HCT116 (cell line): ENCODE results near the gene EID2. TPM values are rescaled to one million over a fixed set of nuclear protein-coding genes. Genes with fewer than 3 reads are reported as not detected.

Experiments used
- ATAC-seq: fragments of 200-7000 bp; cut with Tn5 transposase; 2 replicates; pipeline ENCODE4 v1.9.1; 2020; ENCODE audit warnings: mild to moderate bottlenecking, moderate library complexity
- BruUV-seq: library from RNA; stranded (reverse); fragments of 400-500 nt; replicated peaks from 2 replicates; lab custom pipeline; 2021; lab: Mats Ljungman, UMichigan
- CTCF ChIA-PET: fragments of 300-600 bp; sonication (Branson Sonifier 250); formaldehyde crosslinking; loops from one replicate; lab custom pipeline; 2021; ENCODE audit warnings: antibody characterized with exemption; lab: Charles Lee
- POLR2A ChIA-PET: fragments of 300-600, 350-600 bp; sonication (Branson Sonifier 250); formaldehyde crosslinking; loops from one replicate; lab custom pipeline; 2021; ENCODE audit warnings: antibody characterized with exemption; lab: Charles Lee
- RAD21 ChIA-PET, 2 experiments: fragments of 300-600 bp; sonication (Branson Sonifier 250); formaldehyde crosslinking; loops; one replicate each; lab custom pipeline; 2023; ENCODE audit warnings: low total read pairs in 2 of 2; ENCODE audit not compliant: uncharacterized antibody in 2 of 2, unreplicated experiment in 2 of 2, low non-redundant PET in 1 of 2; lab: Charles Lee
- DNase-seq: peaks from one replicate; pipeline ENCODE4 v3.0.0-alpha.2; 2010; ENCODE audit warnings: low read depth, low spot score
- H2AFZ ChIP-seq: fragments of 200-600 bp; shearing (Covaris generic), sonication (generic); 2 replicates; pipeline ENCODE4 v1.6.1; 2017; ENCODE audit warnings: low read depth, mixed run types, mixed read lengths, antibody characterized with exemption, low read length; ENCODE audit not compliant: poor library complexity, severe bottlenecking
- H3K27ac ChIP-seq: 2 replicates; pipeline ENCODE4 v1.5.1; 2012; ENCODE audit warnings: low read depth, low read length
- H3K27me3 ChIP-seq: fragments of 200-600 bp; sonication (generic); 2 replicates; pipeline ENCODE4 v1.6.1; 2016; ENCODE audit warnings: mixed run types, low read length, mixed read lengths; ENCODE audit not compliant: insufficient read depth
- H3K36me3 ChIP-seq, 2 experiments: fragments of 200-500 bp in 1 of 2; fragments of 200-600 bp in 1 of 2; sonication (Bioruptor generic) in 1 of 2; sonication (generic) in 1 of 2; 2 replicates each; pipeline versions ENCODE4 v1.5.1 to v1.6.1; 2014 to 2016; ENCODE audit warnings: low read length in 2 of 2, inconsistent platforms in 1 of 2, mixed read lengths in 1 of 2, mixed run types in 1 of 2; ENCODE audit not compliant: insufficient read depth in 2 of 2, control insufficient read depth in 1 of 2
- H3K4me1 ChIP-seq, 2 experiments: fragments of 200-600 bp in 1 of 2; sonication (generic) in 1 of 2; 2 replicates each; pipeline versions ENCODE4 v1.5.1 to v1.6.1; 2012 to 2017; ENCODE audit warnings: low read length in 2 of 2, inconsistent platforms in 1 of 2, mild to moderate bottlenecking in 1 of 2, mixed read lengths in 1 of 2, mixed run types in 1 of 2, moderate library complexity in 1 of 2; ENCODE audit not compliant: insufficient read depth in 2 of 2, control insufficient read depth in 1 of 2
- H3K4me2 ChIP-seq: fragments of 200-600 bp; sonication (generic); 2 replicates; pipeline ENCODE4 v1.6.1; 2017; ENCODE audit warnings: mixed run types, low read length, mixed read lengths
- H3K4me3 ChIP-seq, 2 experiments: fragments of 200-600 bp in 1 of 2; sonication (generic) in 1 of 2; replicated peaks in 1 of 2; 2 replicates each; pipeline ENCODE4 v1.5.1; 2011 to 2016; ENCODE audit warnings: low read length in 2 of 2, control low read depth in 1 of 2, low read depth in 1 of 2, mild to moderate bottlenecking in 1 of 2, mixed read lengths in 1 of 2, mixed run types in 1 of 2
- H3K79me2 ChIP-seq: fragments of 200-600 bp; sonication (generic); 2 replicates; pipeline ENCODE4 v1.6.1; 2017; ENCODE audit warnings: mild to moderate bottlenecking, mixed run types, low read length, moderate library complexity, mixed read lengths; ENCODE audit not compliant: insufficient read depth
- H3K9ac ChIP-seq: fragments of 200-600 bp; sonication (generic); 2 replicates; pipeline ENCODE4 v1.6.1; 2016; ENCODE audit warnings: low read length, mixed read lengths
- H3K9me2 ChIP-seq: fragments of 200-600 bp; sonication (generic), shearing (Covaris generic); 2 replicates; pipeline ENCODE4 v1.6.1; 2017; ENCODE audit warnings: mixed run types, mild to moderate bottlenecking, moderate library complexity; ENCODE audit not compliant: insufficient read depth
- H3K9me3 ChIP-seq, 2 experiments: fragments of 200-500 bp in 1 of 2; fragments of 200-600 bp in 1 of 2; sonication (Bioruptor generic) in 1 of 2; sonication (generic) in 1 of 2; 2 replicates each; pipeline ENCODE4 v1.6.1; 2014 to 2017; ENCODE audit warnings: low read length in 2 of 2, mixed read lengths in 2 of 2, inconsistent platforms in 1 of 2, low read depth in 1 of 2, mild to moderate bottlenecking in 1 of 2, mixed run types in 1 of 2, moderate library complexity in 1 of 2; ENCODE audit not compliant: control insufficient read depth in 1 of 2, insufficient read depth in 1 of 2
- H4K20me1 ChIP-seq: fragments of 200-600 bp; sonication (generic), shearing (Covaris generic); 2 replicates; pipeline ENCODE4 v1.6.1; 2017; ENCODE audit warnings: mixed run types, mild to moderate bottlenecking, moderate library complexity; ENCODE audit not compliant: insufficient read depth
- CBX3 ChIP-seq: IDR thresholded peaks from 2 replicates; pipeline ENCODE4 v1.6.1; 2012; ENCODE audit warnings: low read depth
- CEBPB ChIP-seq: IDR thresholded peaks from 2 replicates; pipeline ENCODE4 v1.6.1; 2012; ENCODE audit warnings: low read depth
- EGR1 ChIP-seq: IDR thresholded peaks from 2 replicates; pipeline ENCODE4 v1.6.1; 2012; ENCODE audit warnings: low read depth
- ELF1 ChIP-seq: IDR thresholded peaks from 2 replicates; pipeline ENCODE4 v1.6.1; 2012; ENCODE audit warnings: low read depth, borderline replicate concordance
- EZH2 ChIP-seq: fragments of 200-600 bp; sonication (generic); IDR thresholded peaks from 2 replicates; pipeline ENCODE4 v1.6.1; 2017; ENCODE audit warnings: antibody characterized with exemption, mixed run types
- POLR2A ChIP-seq: IDR thresholded peaks from 2 replicates; pipeline ENCODE4 v1.7.0; 2011; ENCODE audit warnings: borderline replicate concordance; ENCODE audit not compliant: insufficient read depth, insufficient read length; ENCODE audit errors: extremely low read depth
- SP1 ChIP-seq: IDR thresholded peaks from 2 replicates; pipeline ENCODE4 v1.6.1; 2012; ENCODE audit warnings: low read depth
- SRF ChIP-seq: IDR thresholded peaks from 2 replicates; pipeline ENCODE4 v1.6.1; 2012; ENCODE audit warnings: low read depth
- TCF7L2 ChIP-seq: IDR thresholded peaks from 2 replicates; pipeline ENCODE4 v1.7.0; 2011; ENCODE audit warnings: borderline replicate concordance, inconsistent platforms; ENCODE audit not compliant: insufficient read depth, insufficient read length; ENCODE audit errors: extremely low read depth
- intact Hi-C: fragments of 100-400 bp; cut with micrococcal nuclease; formaldehyde crosslinking; loops from 2 replicates; pipeline ENCODE4 v1.10.0; 2022
- total RNA-seq: library from RNA; stranded (reverse); gene quantifications from one replicate; pipeline ENCODE4 v1.2.1, GENCODE V29; 2021; ENCODE audit not compliant: unreplicated experiment
- TF ChIP-seq, protein P1 (sequence below), 3 experiments: fragments of 200-600 bp in 1 of 3; sonication (generic) in 1 of 3; IDR thresholded peaks in 2 of 3; conservative IDR thresholded peaks in 1 of 3; 2 replicates each; pipeline ENCODE4 v1.5.1; 2012 to 2017; ENCODE audit warnings: low read depth in 2 of 3, low read length in 2 of 3, antibody characterized with exemption in 1 of 3, borderline replicate concordance in 1 of 3, control low read depth in 1 of 3, mild to moderate bottlenecking in 1 of 3, mixed read lengths in 1 of 3, mixed run types in 1 of 3, moderate library complexity in 1 of 3; ENCODE audit not compliant: insufficient read depth in 1 of 3

Gene EID2
- total RNA-seq, 1 experiment from 2014 or later, result 11.7 TPM

DNA sequence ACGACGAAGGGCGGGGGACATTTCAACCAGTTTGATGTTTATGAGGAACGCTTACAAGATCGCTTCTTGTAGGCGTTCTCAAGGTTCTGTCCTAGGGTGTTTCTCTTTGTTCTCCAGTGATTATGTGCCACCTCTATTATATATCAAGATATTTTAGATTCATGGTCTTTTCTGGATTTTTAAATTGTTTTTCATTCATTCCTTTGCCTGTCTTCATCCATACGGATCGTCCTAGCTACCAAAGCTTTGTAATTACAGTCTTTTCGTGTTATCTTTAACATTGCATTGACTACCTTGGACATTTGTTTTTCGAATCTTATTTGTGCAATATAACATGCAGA, 342 bp upstream of the EID2 start:
- TF ChIP-seq ELF1, result no peak
- TF ChIP-seq SRF, result no peak
- TF ChIP-seq TCF7L2, result no peak
- no peak for TF ChIP-seq POLR2A
- no peak for TF ChIP-seq EZH2
- TF ChIP-seq, protein P1, sequence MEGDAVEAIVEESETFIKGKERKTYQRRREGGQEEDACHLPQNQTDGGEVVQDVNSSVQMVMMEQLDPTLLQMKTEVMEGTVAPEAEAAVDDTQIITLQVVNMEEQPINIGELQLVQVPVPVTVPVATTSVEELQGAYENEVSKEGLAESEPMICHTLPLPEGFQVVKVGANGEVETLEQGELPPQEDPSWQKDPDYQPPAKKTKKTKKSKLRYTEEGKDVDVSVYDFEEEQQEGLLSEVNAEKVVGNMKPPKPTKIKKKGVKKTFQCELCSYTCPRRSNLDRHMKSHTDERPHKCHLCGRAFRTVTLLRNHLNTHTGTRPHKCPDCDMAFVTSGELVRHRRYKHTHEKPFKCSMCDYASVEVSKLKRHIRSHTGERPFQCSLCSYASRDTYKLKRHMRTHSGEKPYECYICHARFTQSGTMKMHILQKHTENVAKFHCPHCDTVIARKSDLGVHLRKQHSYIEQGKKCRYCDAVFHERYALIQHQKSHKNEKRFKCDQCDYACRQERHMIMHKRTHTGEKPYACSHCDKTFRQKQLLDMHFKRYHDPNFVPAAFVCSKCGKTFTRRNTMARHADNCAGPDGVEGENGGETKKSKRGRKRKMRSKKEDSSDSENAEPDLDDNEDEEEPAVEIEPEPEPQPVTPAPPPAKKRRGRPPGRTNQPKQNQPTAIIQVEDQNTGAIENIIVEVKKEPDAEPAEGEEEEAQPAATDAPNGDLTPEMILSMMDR (IDR thresholded peaks at IDR 0.05 in 2 of 3, conservative IDR thresholded peaks at IDR 0.05 in 1 of 3; ENCODE audit: borderline replicate concordance in 1 of 3, insufficient read depth in 1 of 3, low read depth in 2 of 3, low read length in 2 of 3), result peak in 1 of 3 experiments; percentile 11; a peak in 1 of 6 replicates
- TF ChIP-seq CEBPB, result no peak
- TF ChIP-seq SP1, result no peak
- no peak; the same call in 1 of the 2 replicates for TF ChIP-seq EGR1
- 0 out of 2 replicates have a peak, but pooled peaks have one; percentile 20 for TF ChIP-seq CBX3
- DNase-seq, result no peak
- no peaks in the 10 kb centered on the region for H4K20me1 ChIP-seq
- RAD21 ChIA-PET, result no interaction called here
- CTCF ChIA-PET, result interaction anchor here (0.9 to 1.9 kb wide), 4 partner anchors 8 to 133 kb away, joined by 3 to 9 read pairs (median 4); no protein-coding TSS in a partner anchor
- H3K79me2 ChIP-seq, result peaks cover 16% of the 10 kb centered on the region
- no peaks in the 10 kb centered on the region for H3K27me3 ChIP-seq
- peak; percentile 13 for ATAC-seq
- peak overlapping the region; percentile 78 to 82 for H3K4me3 ChIP-seq
- no peak overlapping the region for H3K27ac ChIP-seq
- no peaks in the 10 kb centered on the region for H3K36me3 ChIP-seq
- POLR2A ChIA-PET, result interaction anchor here (1.6 kb wide), 1 partner anchor 105 kb away, joined by 5 read pairs; the partner anchor contains the start of gene RPS16
- intact Hi-C loops, result loop anchor here (2.0 kb wide), 1 partner anchor 100 kb away; no protein-coding TSS in a partner anchor
- H3K4me1 ChIP-seq, result peaks cover 11 to 21% of the 10 kb centered on the region in 2 experiments
- H2AFZ ChIP-seq, result peak overlapping the region; percentile 99
- BruUV-seq, result no TSS peak
- peak overlapping the region; percentile 71; the same call in 1 of the 2 replicates for H3K9ac ChIP-seq
- H3K9me3 ChIP-seq, result no peaks in the 10 kb centered on the region
- peak overlapping the region; percentile 93 for H3K4me2 ChIP-seq
- H3K9me2 ChIP-seq, result no peaks in the 10 kb centered on the region
